GM12878 (cell line): ENCODE results near the gene PDZRN4. TPM values are rescaled to one million over a fixed set of nuclear protein-coding genes. Genes with fewer than 3 reads are reported as not detected.

Source experiments
- ATAC-seq: fragments of 200-7000 bp; cut with Tn5 transposase; 3 replicates; pipeline ENCODE4 v1.9.1; 2020; ENCODE audit warnings: mild to moderate bottlenecking, moderate library complexity
- BruUV-seq: library from RNA; stranded (reverse); fragments of 400-500 nt; replicated peaks from 2 replicates; lab custom pipeline; 2021; lab: Mats Ljungman, UMichigan
- CTCF ChIA-PET: fragments of 300-600 bp; sonication (Branson Sonifier 250); formaldehyde crosslinking; extraction: SDS; loops from one replicate; lab custom pipeline; 2021; ENCODE audit warnings: inconsistent platforms; lab: Yijun Ruan, JAX
- POLR2A ChIA-PET: fragments of 350-600 bp; formaldehyde crosslinking; extraction: SDS; loops from one replicate; lab custom pipeline; 2021; ENCODE audit warnings: inconsistent platforms; lab: Charles Lee
- RAD21 ChIA-PET: fragments of 300-600 bp; sonication (Branson Sonifier 250); formaldehyde crosslinking; loops from one replicate; lab custom pipeline; 2023; ENCODE audit warnings: antibody characterized with exemption; ENCODE audit not compliant: unreplicated experiment; lab: Charles Lee
- SMC1A ChIA-PET: fragments of 300-600 bp; sonication (Branson Sonifier 250); formaldehyde crosslinking; loops from one replicate; lab custom pipeline; 2023; ENCODE audit not compliant: unreplicated experiment, uncharacterized antibody; lab: Charles Lee
- DNase-seq: peaks from one replicate; pipeline ENCODE4 v3.0.0-alpha.2; 2011; ENCODE audit warnings: low read depth, low spot score
- FAIRE-seq: peaks from 3 replicates; lab custom pipeline; 2011; peaks lifted over from hg19 to GRCh38; lab: Jason Lieb, UNC
- H2AFZ ChIP-seq: 2 replicates; pipeline ENCODE4 v1.6.0; 2011; ENCODE audit warnings: low read depth, low read length, control low read depth; ENCODE audit not compliant: control insufficient read depth
- H3K27ac ChIP-seq: 2 replicates; pipeline ENCODE4 v1.5.1; 2011; ENCODE audit warnings: control low read depth; ENCODE audit not compliant: control insufficient read depth, insufficient read depth
- H3K27me3 ChIP-seq, 2 experiments: replicated peaks in 1 of 2; 2 replicates each; pipeline versions ENCODE4 v1.6.0 to v1.6.1; 2011; ENCODE audit warnings: low read length in 1 of 2; ENCODE audit not compliant: control insufficient read depth in 2 of 2, insufficient read depth in 2 of 2
- H3K36me3 ChIP-seq, 2 experiments: 2 replicates each; pipeline ENCODE4 v1.5.1; 2011; ENCODE audit warnings: low read length in 1 of 2; ENCODE audit not compliant: control insufficient read depth in 2 of 2, insufficient read depth in 2 of 2
- H3K4me1 ChIP-seq: 2 replicates; pipeline ENCODE4 v1.6.1; 2011; ENCODE audit warnings: mild to moderate bottlenecking, low read length, moderate library complexity, mixed read lengths; ENCODE audit not compliant: control insufficient read depth, insufficient read depth
- H3K4me2 ChIP-seq: 2 replicates; pipeline ENCODE4 v1.6.0; 2011; ENCODE audit warnings: control low read depth; ENCODE audit not compliant: control insufficient read depth, insufficient read depth
- H3K4me3 ChIP-seq: fragments of 200-600 bp; sonication (generic); 2 replicates; pipeline ENCODE4 v1.5.1; 2016
- H3K79me2 ChIP-seq: 2 replicates; pipeline ENCODE4 v1.6.0; 2011; ENCODE audit warnings: low read length; ENCODE audit not compliant: control insufficient read depth, insufficient read depth
- H3K9ac ChIP-seq: 2 replicates; pipeline ENCODE4 v1.8.0; 2011; ENCODE audit warnings: low read length, control low read depth, mixed read lengths; ENCODE audit not compliant: control insufficient read depth, insufficient read depth
- H3K9me3 ChIP-seq: replicated peaks from 3 replicates; pipeline ENCODE4 v1.5.1; 2011; ENCODE audit warnings: mild to moderate bottlenecking, low read length; ENCODE audit not compliant: control insufficient read depth, insufficient read depth
- H4K20me1 ChIP-seq: 2 replicates; pipeline ENCODE4 v1.6.0; 2011; ENCODE audit not compliant: control insufficient read depth, insufficient read depth
- STAT3 ChIP-seq: IDR thresholded peaks from 2 replicates; pipeline ENCODE4 v1.6.1; 2011; ENCODE audit warnings: low read depth, low read length, improper control_type of control experiment
- in situ Hi-C: fragments of 300-500 bp; cut with MboI; formaldehyde crosslinking; loops from 9 replicates; pipeline ENCODE4 v1.14.3; 2018; ENCODE audit warnings: mixed read lengths
- intact Hi-C: fragments of 100-400 bp; cut with micrococcal nuclease; formaldehyde crosslinking; loops from one replicate; pipeline ENCODE4 v1.14.2; 2022; ENCODE audit not compliant: unreplicated experiment
- polyA plus RNA-seq, 11 experiments: library from polyadenylated mRNA; depleted of rRNA in 4 of 11; unstranded in 6 of 11; stranded (reverse) in 5 of 11; fragments of >200 nt; fragmentation: Nextera tagmentation in 4 of 11; fragmentation: Illumina TruSeq in 1 of 11; extraction: Ambion mirVana in 4 of 11; extraction: Trizol in 1 of 11; gene quantifications; 1 replicate in 1 of 11; 2 replicates in 10 of 11; pipeline versions ENCODE4 v1.2.1 to v1.2.3, GENCODE V29; 2011 to 2016; ENCODE audit warnings: inconsistent platforms in 2 of 11, missing spikeins in 2 of 11, low read depth in 1 of 11
- total RNA-seq, 4 experiments: library from RNA; depleted of rRNA in 3 of 4; stranded (reverse); fragments of >200 nt in 3 of 4; fragmentation: Illumina TruSeq in 1 of 4; extraction: Trizol in 1 of 4; gene quantifications; 2 replicates each; pipeline versions ENCODE4 v1.2.1 to v1.2.3, GENCODE V29; 2013 to 2021
- TF ChIP-seq, protein P1 (sequence below): fragments of 450-650 bp; formaldehyde crosslinking; IDR thresholded peaks from 2 replicates; pipeline ENCODE4 v1.5.0; 2022; ENCODE audit warnings: mild to moderate bottlenecking, missing genetic modification characterization
- TF ChIP-seq, protein P2 (sequence below): fragments of 450-650 bp; IDR thresholded peaks from 2 replicates; pipeline ENCODE4 v1.6.1; 2016; ENCODE audit warnings: mild to moderate bottlenecking

PDZRN4 gene
- total and polyA plus RNA-seq, 10 of the 15 experiments (the other 5 are each of a cell fraction or from before 2014, with no cell fraction given): 0.03 TPM; not detected in 9

DNA sequence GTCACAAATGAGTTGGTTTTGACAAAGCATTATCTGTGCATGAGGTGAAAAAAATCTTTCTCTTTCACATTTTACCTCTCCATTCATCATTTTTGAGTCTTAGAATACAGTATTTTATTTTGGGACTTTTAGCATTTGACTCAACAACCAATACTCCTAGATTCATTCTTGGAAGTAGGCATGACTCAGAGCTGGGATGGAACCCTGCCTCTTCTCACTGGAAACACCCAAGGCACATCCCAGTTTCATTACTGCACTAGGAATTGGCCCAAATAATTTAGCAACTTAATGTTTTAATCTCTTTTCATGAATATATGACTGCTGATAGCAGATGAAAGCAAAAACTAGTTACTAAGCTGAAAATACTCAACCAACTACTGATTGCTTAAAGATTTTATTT, 3.3 kb upstream of the PDZRN4 start:
- Histone ChIP-seq H3K27me3 (peaks cover 1 to 3% of the 10 kb centered on the region in 2 experiments), H3K9me3 (no peaks in the 10 kb centered on the region), H3K27ac (no peak overlapping the region), H3K79me2 (no peaks in the 10 kb centered on the region), H3K4me2 (no peak overlapping the region), H3K4me1 (no peaks in the 10 kb centered on the region), H3K4me3 (no peak overlapping the region), H3K36me3 (no peaks in the 10 kb centered on the region), H4K20me1 (no peaks in the 10 kb centered on the region), H3K9ac (no peak overlapping the region), H2AFZ (no peak overlapping the region)
- intact Hi-C loops (no loop called here), in situ Hi-C loops (no loop called here)
- FAIRE-seq (no peak), DNase-seq (no peak), ATAC-seq (no peak)
- SMC1A ChIA-PET: interaction anchor here (1.1 kb wide), 1 partner anchor 54 kb away, joined by 3 read pairs; no protein-coding TSS in a partner anchor
- RAD21 ChIA-PET: interaction anchor here (0.6 kb wide), 1 partner anchor 189 kb away, joined by 3 read pairs; no protein-coding TSS in a partner anchor
- BruUV-seq: no TSS peak
- POLR2A ChIA-PET: no interaction called here
- TF ChIP-seq STAT3: no peak
- TF ChIP-seq, protein P1, sequence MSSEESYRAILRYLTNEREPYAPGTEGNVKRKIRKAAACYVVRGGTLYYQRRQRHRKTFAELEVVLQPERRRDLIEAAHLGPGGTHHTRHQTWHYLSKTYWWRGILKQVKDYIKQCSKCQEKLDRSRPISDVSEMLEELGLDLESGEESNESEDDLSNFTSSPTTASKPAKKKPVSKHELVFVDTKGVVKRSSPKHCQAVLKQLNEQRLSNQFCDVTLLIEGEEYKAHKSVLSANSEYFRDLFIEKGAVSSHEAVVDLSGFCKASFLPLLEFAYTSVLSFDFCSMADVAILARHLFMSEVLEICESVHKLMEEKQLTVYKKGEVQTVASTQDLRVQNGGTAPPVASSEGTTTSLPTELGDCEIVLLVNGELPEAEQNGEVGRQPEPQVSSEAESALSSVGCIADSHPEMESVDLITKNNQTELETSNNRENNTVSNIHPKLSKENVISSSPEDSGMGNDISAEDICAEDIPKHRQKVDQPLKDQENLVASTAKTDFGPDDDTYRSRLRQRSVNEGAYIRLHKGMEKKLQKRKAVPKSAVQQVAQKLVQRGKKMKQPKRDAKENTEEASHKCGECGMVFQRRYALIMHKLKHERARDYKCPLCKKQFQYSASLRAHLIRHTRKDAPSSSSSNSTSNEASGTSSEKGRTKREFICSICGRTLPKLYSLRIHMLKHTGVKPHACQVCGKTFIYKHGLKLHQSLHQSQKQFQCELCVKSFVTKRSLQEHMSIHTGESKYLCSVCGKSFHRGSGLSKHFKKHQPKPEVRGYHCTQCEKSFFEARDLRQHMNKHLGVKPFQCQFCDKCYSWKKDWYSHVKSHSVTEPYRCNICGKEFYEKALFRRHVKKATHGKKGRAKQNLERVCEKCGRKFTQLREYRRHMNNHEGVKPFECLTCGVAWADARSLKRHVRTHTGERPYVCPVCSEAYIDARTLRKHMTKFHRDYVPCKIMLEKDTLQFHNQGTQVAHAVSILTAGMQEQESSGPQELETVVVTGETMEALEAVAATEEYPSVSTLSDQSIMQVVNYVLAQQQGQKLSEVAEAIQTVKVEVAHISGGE (CRISPR knock-in tag): no peak
- TF ChIP-seq, protein P2, sequence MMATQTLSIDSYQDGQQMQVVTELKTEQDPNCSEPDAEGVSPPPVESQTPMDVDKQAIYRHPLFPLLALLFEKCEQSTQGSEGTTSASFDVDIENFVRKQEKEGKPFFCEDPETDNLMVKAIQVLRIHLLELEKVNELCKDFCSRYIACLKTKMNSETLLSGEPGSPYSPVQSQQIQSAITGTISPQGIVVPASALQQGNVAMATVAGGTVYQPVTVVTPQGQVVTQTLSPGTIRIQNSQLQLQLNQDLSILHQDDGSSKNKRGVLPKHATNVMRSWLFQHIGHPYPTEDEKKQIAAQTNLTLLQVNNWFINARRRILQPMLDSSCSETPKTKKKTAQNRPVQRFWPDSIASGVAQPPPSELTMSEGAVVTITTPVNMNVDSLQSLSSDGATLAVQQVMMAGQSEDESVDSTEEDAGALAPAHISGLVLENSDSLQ: no peak
- CTCF ChIA-PET: interaction anchor here (1.1 to 1.3 kb wide), 2 partner anchors 9 to 91 kb away, joined by 3 to 4 read pairs; no protein-coding TSS in a partner anchor
